Uterus (tissue), 4 donors: ENCODE data around the gene DNMT3L. TPM values are rescaled to one million over a fixed set of nuclear protein-coding genes. Genes with fewer than 3 reads are reported as not detected.
"Not testable (repeated sequence)": the region's sequence is repeated elsewhere in the genome, so short reads cannot be mapped to it uniquely, and the experiment has no call there.

Experiments
- DNase-seq, 2 donors: peaks; one replicate each; pipeline ENCODE4 v3.0.0-alpha.2; 2019 to 2020
- H3K27ac ChIP-seq, 2 donors: fragments of 200-600 bp; sonication (generic); 1 replicate in 1 of 2; 2 replicates in 1 of 2; pipeline ENCODE4 v1.5.1; 2016 to 2018
- H3K27me3 ChIP-seq, 2 donors: fragments of 200-600 bp; sonication (generic); one replicate each; pipeline ENCODE4 v1.5.1; 2018 to 2019; ENCODE audit warnings: control low read depth in 1 of 2
- H3K36me3 ChIP-seq, 2 donors: fragments of 200-600 bp; sonication (generic); one replicate each; pipeline ENCODE4 v1.5.1; 2019; ENCODE audit warnings: control low read depth in 1 of 2
- H3K4me1 ChIP-seq, 2 donors: fragments of 200-600 bp; sonication (generic); one replicate each; pipeline ENCODE4 v1.5.1; 2018 to 2019; ENCODE audit warnings: control low read depth in 1 of 2
- H3K4me3 ChIP-seq, 2 donors: fragments of 200-600 bp; sonication (generic); 1 replicate in 1 of 2; 2 replicates in 1 of 2; pipeline ENCODE4 v1.5.1; 2018 to 2019; ENCODE audit warnings: mild to moderate bottlenecking in 1 of 2
- H3K9me3 ChIP-seq, 2 donors: fragments of 200-600 bp; sonication (generic); one replicate each; pipeline ENCODE4 v1.5.1; 2019; ENCODE audit warnings: control low read depth in 1 of 2
- POLR2A ChIP-seq, 2 donors: fragments of 450-650 bp; IDR thresholded peaks; one replicate each; pipeline ENCODE4 v1.6.1; 2016; ENCODE audit warnings: antibody characterized with exemption in 2 of 2, mild to moderate bottlenecking in 1 of 2, moderate library complexity in 1 of 2
- intact Hi-C: fragments of 100-400 bp; cut with DNase I; formaldehyde crosslinking; loops from one replicate; pipeline ENCODE4 v1.15.1; 2023; ENCODE audit warnings: low total_unique reads
- total RNA-seq, 4 donors: library from RNA; depleted of rRNA in 3 of 4; stranded (reverse); fragments of >200 nt in 3 of 4; gene quantifications; one replicate each; pipeline versions ENCODE4 v1.1.0 to v1.2.4, GENCODE V29; 2014 to 2023
- TF ChIP-seq, protein P1 (sequence below), 4 experiments: fragments of 200-600 bp in 2 of 4; fragments of 450-650 bp in 2 of 4; sonication (generic) in 2 of 4; IDR thresholded peaks; one replicate each; pipeline ENCODE4 v1.5.1; 2016 to 2019; ENCODE audit warnings: antibody characterized with exemption in 4 of 4, mild to moderate bottlenecking in 2 of 4, moderate library complexity in 1 of 4
- donor health status: DM: yes; HTN: yes; CAD: no.

Gene DNMT3L
- total RNA-seq, 4 donors from 2014 or later = not detected

DNA sequence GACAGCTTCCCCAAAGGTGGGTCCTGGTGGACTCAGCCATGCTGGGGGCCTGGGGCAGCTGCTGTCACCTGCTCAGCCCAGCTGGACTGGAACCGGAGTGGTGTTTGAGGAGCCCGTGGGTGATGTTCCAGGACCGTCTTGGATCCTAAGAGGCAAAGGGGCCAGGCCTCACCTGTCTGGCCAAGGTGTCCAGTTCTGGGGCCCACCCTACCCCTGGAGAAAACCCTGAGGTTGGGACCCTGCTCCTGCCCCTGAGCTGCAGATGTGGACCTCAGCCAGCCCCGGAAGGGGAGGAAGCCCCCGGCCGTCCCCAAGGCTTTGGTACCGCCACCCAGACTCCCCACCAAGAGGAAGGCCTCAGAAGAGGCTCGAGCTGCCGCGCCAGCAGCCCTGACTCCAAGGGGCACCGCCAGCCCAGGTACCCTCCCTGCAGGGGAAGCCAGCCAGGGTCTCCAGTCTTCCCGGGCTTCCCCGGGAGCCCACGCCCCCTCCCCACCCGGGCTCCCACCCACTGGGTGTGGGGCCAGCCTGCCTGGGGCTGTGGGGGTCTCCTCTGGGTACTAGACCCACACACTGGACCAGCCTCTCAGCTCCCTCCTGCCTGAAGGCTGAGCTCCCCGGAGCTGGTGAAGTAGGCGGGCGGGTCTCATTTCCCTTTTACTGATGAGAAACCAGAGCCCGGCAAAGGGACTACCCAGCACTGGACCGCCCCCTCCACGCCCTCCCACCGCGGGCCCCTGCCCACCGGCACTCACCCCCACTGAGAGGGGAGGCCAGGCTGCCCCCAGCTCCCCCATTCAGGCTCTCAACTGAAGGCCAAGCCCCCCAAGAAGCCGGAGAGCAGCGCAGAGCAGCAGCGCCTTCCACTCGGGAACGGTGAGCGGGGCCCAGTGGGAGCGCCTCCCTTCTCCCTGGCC, 25.3 kb upstream of the DNMT3L start:
- no peaks in the 10 kb centered on the region for H3K36me3 ChIP-seq
- no peaks in the 10 kb centered on the region for H3K27me3 ChIP-seq
- no peak overlapping the region for H3K4me3 ChIP-seq
- H3K27ac ChIP-seq = no peak overlapping the region
- intact Hi-C loops = no loop called here
- DNase-seq = no peak
- no peaks in the 10 kb centered on the region for H3K4me1 ChIP-seq
- TF ChIP-seq, protein P1, sequence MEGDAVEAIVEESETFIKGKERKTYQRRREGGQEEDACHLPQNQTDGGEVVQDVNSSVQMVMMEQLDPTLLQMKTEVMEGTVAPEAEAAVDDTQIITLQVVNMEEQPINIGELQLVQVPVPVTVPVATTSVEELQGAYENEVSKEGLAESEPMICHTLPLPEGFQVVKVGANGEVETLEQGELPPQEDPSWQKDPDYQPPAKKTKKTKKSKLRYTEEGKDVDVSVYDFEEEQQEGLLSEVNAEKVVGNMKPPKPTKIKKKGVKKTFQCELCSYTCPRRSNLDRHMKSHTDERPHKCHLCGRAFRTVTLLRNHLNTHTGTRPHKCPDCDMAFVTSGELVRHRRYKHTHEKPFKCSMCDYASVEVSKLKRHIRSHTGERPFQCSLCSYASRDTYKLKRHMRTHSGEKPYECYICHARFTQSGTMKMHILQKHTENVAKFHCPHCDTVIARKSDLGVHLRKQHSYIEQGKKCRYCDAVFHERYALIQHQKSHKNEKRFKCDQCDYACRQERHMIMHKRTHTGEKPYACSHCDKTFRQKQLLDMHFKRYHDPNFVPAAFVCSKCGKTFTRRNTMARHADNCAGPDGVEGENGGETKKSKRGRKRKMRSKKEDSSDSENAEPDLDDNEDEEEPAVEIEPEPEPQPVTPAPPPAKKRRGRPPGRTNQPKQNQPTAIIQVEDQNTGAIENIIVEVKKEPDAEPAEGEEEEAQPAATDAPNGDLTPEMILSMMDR (IDR thresholded peaks at IDR 0.05) = no peak
- TF ChIP-seq POLR2A (IDR thresholded peaks at IDR 0.05) = no peak
- H3K9me3 ChIP-seq = no peaks in the 10 kb centered on the region

- intact Hi-C loops = no loop called here
- H3K27me3 ChIP-seq = no peaks in the 10 kb centered on the region
- H3K4me3 ChIP-seq = no peak overlapping the region
- TF ChIP-seq, protein P1 (IDR thresholded peaks at IDR 0.05) = no peak
- TF ChIP-seq POLR2A (IDR thresholded peaks at IDR 0.05) = no peak
- no peak overlapping the region for H3K27ac ChIP-seq
- H3K36me3 ChIP-seq = no peaks in the 10 kb centered on the region
- H3K9me3 ChIP-seq = no peaks in the 10 kb centered on the region
- no peaks in the 10 kb centered on the region for H3K4me1 ChIP-seq
- no peak for DNase-seq
Observed at GRCh38 chr21:44286086-44286715, 24.5 kb upstream of the DNMT3L start.

DNA sequence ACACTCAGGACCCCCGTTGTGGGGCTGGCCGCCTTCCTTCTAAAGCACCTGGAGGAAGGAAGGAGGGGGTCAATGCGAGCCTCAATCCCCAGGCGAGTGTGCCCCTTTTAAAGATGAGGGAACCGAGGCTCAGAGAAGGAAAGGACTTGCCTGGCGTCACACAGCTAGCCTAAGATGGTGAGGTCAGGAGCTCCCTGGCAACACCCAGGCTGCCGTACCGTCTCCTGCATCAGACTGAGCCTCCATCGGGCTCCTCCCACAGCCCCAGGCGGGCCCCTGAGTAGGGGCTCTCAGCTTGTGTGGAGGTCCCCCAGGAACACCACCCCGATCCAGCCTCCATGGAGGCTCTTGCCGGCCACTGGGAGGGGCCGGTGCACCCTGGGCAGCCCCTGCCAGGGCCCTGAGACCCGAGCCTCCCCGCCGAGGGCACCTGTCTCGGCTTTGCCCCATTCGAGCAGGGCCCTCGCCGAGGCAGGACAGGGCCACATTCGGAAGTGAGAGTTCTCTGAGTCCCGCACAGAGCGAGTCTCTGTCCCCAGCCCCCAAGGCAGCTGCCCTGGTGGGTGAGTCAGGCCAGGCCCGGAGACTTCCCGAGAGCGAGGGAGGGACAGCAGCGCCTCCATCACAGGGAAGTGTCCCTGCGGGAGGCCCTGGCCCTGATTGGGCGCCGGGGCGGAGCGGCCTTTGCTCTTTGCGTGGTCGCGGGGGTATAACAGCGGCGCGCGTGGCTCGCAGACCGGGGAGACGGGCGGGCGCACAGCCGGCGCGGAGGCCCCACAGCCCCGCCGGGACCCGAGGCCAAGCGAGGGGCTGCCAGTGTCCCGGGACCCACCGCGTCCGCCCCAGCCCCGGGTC, 23.7 kb upstream of the DNMT3L start, which contains the start of gene AIRE:
AIRE (plus strand) TSS at position 739 of the 855 bp plus-strand sequence. CDS start 131 bp downstream, outside the sequence.
- no peak for TF ChIP-seq POLR2A (IDR thresholded peaks at IDR 0.05)
- TF ChIP-seq, protein P1 (IDR thresholded peaks at IDR 0.05) = no peak
- Histone ChIP-seq H3K36me3 (no peaks in the 10 kb centered on the region), H3K4me3 (no peak within 1 kb of the TSS), H3K27ac (no peak within 1 kb of the TSS), H3K27me3 (no peaks in the 10 kb centered on the region), H3K9me3 (no peaks in the 10 kb centered on the region), H3K4me1 (no peaks in the 10 kb centered on the region)
- DNase-seq = no peak
- intact Hi-C loops = no loop called here

DNA sequence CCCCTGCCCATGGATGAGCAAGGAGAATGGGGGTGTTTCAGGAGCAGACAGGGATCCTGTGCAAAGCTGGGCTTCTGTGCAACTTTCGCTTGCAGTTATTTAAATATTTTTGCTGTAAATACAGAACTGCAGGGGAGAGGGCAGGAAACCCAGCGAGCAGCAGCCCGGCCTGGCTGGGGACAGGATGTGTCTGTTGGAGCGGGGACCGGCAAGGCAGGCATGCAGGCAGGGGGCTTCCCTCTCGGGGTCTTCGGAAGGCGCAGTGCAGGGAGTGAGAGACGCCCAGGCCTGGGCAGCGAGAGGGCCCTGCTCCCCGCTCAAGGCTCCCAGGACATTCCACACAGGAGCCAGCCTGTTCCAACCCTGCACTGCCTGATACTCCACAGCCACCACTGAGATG, 22.3 kb upstream of the DNMT3L start:
- Histone ChIP-seq H3K4me1 (no peaks in the 10 kb centered on the region), H3K9me3 (no peaks in the 10 kb centered on the region), H3K27ac (no peak overlapping the region), H3K27me3 (no peaks in the 10 kb centered on the region), H3K36me3 (no peaks in the 10 kb centered on the region), H3K4me3 (no peak overlapping the region)
- no peak for DNase-seq
- TF ChIP-seq POLR2A (IDR thresholded peaks at IDR 0.05) = no peak
- TF ChIP-seq, protein P1 (IDR thresholded peaks at IDR 0.05) = no peak
- intact Hi-C loops = no loop called here

DNA sequence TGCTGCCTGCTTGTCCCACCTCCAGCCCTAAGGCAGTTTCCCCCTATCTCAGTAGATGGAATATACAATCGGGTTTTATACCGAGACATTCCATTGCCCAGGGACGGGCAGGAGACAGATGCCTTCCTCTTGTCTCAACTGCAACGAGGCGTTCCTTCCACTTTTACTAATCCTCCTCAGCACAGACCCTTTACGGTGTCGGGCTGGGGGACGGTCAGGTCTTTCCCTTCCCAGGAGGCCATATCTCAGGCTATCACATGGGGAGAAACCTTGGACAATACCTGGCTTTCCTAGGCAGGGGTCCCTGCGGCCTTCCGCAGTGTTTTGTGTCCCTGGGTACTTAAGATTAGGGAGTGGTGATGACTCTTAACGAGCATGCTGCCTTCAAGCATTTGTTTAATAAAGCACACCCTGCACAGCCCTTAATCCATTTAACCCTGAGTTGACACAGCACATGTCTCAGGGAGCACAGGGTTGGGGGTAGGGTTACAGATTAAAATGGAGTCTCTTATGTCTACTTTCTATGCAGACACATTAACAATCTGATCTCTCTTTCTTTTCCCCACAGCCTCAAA, 21.6 kb upstream of the DNMT3L start:
- H3K4me1 ChIP-seq, intact Hi-C loops, H3K36me3 ChIP-seq, H3K9me3 ChIP-seq, H3K27ac ChIP-seq, DNase-seq, H3K4me3 ChIP-seq, H3K27me3 ChIP-seq: not testable (repeated sequence)
